H1 (cell line): ENCODE results near the gene CERKL. TPM values are rescaled to one million over a fixed set of nuclear protein-coding genes. Genes with fewer than 3 reads are reported as not detected.
A peak's percentile ranks its signal among the peaks of the same experiment; 100 is the strongest.

Source experiments
- ASH2L ChIP-seq: fragments of 200-600, 300-600 bp; sonication (generic); IDR thresholded peaks from one replicate; pipeline ENCODE4 v1.7.1; 2017; ENCODE audit warnings: low read length
- ATF2 ChIP-seq: IDR thresholded peaks from 2 replicates; pipeline ENCODE4 v1.6.1; 2012; ENCODE audit warnings: low read length, inconsistent platforms
- ATF3 ChIP-seq: IDR thresholded peaks from 2 replicates; pipeline ENCODE4 v1.6.1; 2011; ENCODE audit warnings: low read depth, mild to moderate bottlenecking, low read length; ENCODE audit not compliant: insufficient read depth
- BACH1 ChIP-seq: IDR thresholded peaks from 2 replicates; pipeline ENCODE4 v1.6.1; 2012; ENCODE audit warnings: low read length, improper control_type of control experiment
- BCL11A ChIP-seq, 2 experiments: IDR thresholded peaks; one replicate each; pipeline ENCODE4 v1.6.1; 2011; ENCODE audit warnings: low read depth in 2 of 2, low read length in 2 of 2, mild to moderate bottlenecking in 2 of 2
- CBX8 ChIP-seq: fragments of 300-800, 300-1000 bp; sonication (generic); IDR thresholded peaks from 2 replicates; pipeline ENCODE4 v1.7.1; 2016; ENCODE audit warnings: low read depth, low read length, borderline replicate concordance
- CHD2 ChIP-seq: IDR thresholded peaks from 2 replicates; pipeline ENCODE4 v1.6.1; 2012; ENCODE audit warnings: low read length, improper control_type of control experiment
- CREB1 ChIP-seq: IDR thresholded peaks from 2 replicates; pipeline ENCODE4 v1.6.1; 2012; ENCODE audit warnings: inconsistent platforms
- E2F6 ChIP-seq: IDR thresholded peaks from 2 replicates; pipeline ENCODE4 v1.6.1; 2012; ENCODE audit warnings: inconsistent platforms
- FOSL1 ChIP-seq: IDR thresholded peaks from 2 replicates; pipeline ENCODE4 v1.6.1; 2011; ENCODE audit warnings: mild to moderate bottlenecking, low read depth, low read length, moderate library complexity; ENCODE audit not compliant: insufficient read depth
- KDM4A ChIP-seq: IDR thresholded peaks from one replicate; pipeline ENCODE4 v1.7.1; 2012; ENCODE audit warnings: low read depth, mild to moderate bottlenecking, moderate library complexity, low read length, inconsistent platforms; ENCODE audit not compliant: severe bottlenecking
- NANOG ChIP-seq: IDR thresholded peaks from 2 replicates; pipeline ENCODE4 v1.6.1; 2011; ENCODE audit warnings: low read length, low read depth, mild to moderate bottlenecking, inconsistent platforms; ENCODE audit not compliant: insufficient read depth, poor library complexity, severe bottlenecking
- NRF1 ChIP-seq: IDR thresholded peaks from 2 replicates; pipeline ENCODE4 v1.6.1; 2011; ENCODE audit warnings: mild to moderate bottlenecking, low read depth, low read length, improper control_type of control experiment
- POLR2A ChIP-seq, 2 experiments: IDR thresholded peaks; 1 replicate in 1 of 2; 2 replicates in 1 of 2; pipeline ENCODE4 v1.6.1; 2011; ENCODE audit warnings: low read depth in 2 of 2, low read length in 2 of 2, mild to moderate bottlenecking in 2 of 2; ENCODE audit errors: control extremely low read depth in 1 of 2
- RBBP5 ChIP-seq: IDR thresholded peaks from 2 replicates; pipeline ENCODE4 v1.7.1; 2012; ENCODE audit warnings: low read depth, mild to moderate bottlenecking, inconsistent platforms, low read length, moderate library complexity, borderline replicate concordance
- SIN3A ChIP-seq, 2 experiments: IDR thresholded peaks in 1 of 2; conservative IDR thresholded peaks in 1 of 2; 2 replicates each; pipeline ENCODE4 v1.6.1; 2011 to 2012; ENCODE audit warnings: low read length in 2 of 2, improper control_type of control experiment in 1 of 2, low read depth in 1 of 2, mild to moderate bottlenecking in 1 of 2
- TCF12 ChIP-seq: IDR thresholded peaks from 2 replicates; pipeline ENCODE4 v1.6.1; 2011; ENCODE audit warnings: low read depth, mild to moderate bottlenecking, low read length
- TEAD4 ChIP-seq: IDR thresholded peaks from 2 replicates; pipeline ENCODE4 v1.6.1; 2012; ENCODE audit warnings: low read depth, low read length, inconsistent platforms, mixed read lengths
- USF2 ChIP-seq: IDR thresholded peaks from 2 replicates; pipeline ENCODE4 v1.6.1; 2011; ENCODE audit warnings: low read length, improper control_type of control experiment
- YY1 ChIP-seq: IDR thresholded peaks from 2 replicates; pipeline ENCODE4 v1.6.1; 2011; ENCODE audit warnings: low read depth, mild to moderate bottlenecking, low read length
- polyA plus RNA-seq, 7 experiments: library from polyadenylated mRNA; depleted of rRNA in 3 of 7; stranded (reverse) in 5 of 7; unstranded in 2 of 7; fragments of >200 nt in 5 of 7; fragments of 200-250 nt in 2 of 7; gene quantifications; 1 replicate in 5 of 7; 2 replicates in 1 of 7; 4 replicates in 1 of 7; pipeline versions ENCODE4 v1.2.1 to v1.2.3, GENCODE V29; 2011 to 2013; ENCODE audit warnings: missing spikeins in 2 of 7, mixed read lengths in 2 of 7
- total RNA-seq: library from RNA; stranded (reverse); fragmentation: NEBNext Ultra II Directional; extraction: Animal tissue kit (Norgen Biotek cat#: 25700); gene quantifications from 2 replicates; pipeline ENCODE4 v1.2.1, GENCODE V29; 2021

Gene CERKL
- total and polyA plus RNA-seq, 2 of the 8 experiments (the other 6 are each of a cell fraction or from before 2014, with no cell fraction given) = 0.05 TPM; not detected in 1

GRCh38 chr2:181680055-181680936, 23.4 kb upstream of the CERKL start, which contains the start of gene NEUROD1 (continued):
- no peak for TF ChIP-seq ATF2
- TF ChIP-seq SIN3A (conservative IDR thresholded peaks at IDR 0.05 in 1 of 2, IDR thresholded peaks at IDR 0.05 in 1 of 2; ENCODE audit: low read depth in 1 of 2, low read length in 2 of 2) = 0 out of 4 replicates have a peak, but pooled peaks have one; percentile 5 to 48
- TF ChIP-seq NANOG = no peak
- TF ChIP-seq CHD2 = peak; percentile 11; the same call in 1 of the 2 replicates
- peak; percentile 73 for TF ChIP-seq E2F6
- TF ChIP-seq NRF1 = peak; percentile 57
- peak; percentile 78 for TF ChIP-seq USF2
- no peak for TF ChIP-seq BACH1
- no peak for TF ChIP-seq TEAD4
- no peak for TF ChIP-seq CBX8
- no peak for TF ChIP-seq FOSL1
- TF ChIP-seq YY1 = peak; percentile 49; the same call in 1 of the 2 replicates
- no peak for TF ChIP-seq POLR2A (IDR thresholded peaks at IDR 0.05; ENCODE audit: control extremely low read depth in 1 of 2, low read depth in 2 of 2, low read length in 2 of 2)
- peak; percentile 72; the same call in 1 of the 2 replicates for TF ChIP-seq TCF12
- peak; percentile 58; the same call in 1 of the 2 replicates for TF ChIP-seq ATF3
- TF ChIP-seq ASH2L = no peak
- no peak for TF ChIP-seq CREB1
- TF ChIP-seq BCL11A (IDR thresholded peaks at IDR 0.05; ENCODE audit: low read depth in 2 of 2, low read length in 2 of 2) = no peak
- no peak for TF ChIP-seq RBBP5
- TF ChIP-seq KDM4A = no peak
